HepG2 (cell line): ENCODE results near the gene SAPCD1. TPM values are rescaled to one million over a fixed set of nuclear protein-coding genes. Genes with fewer than 3 reads are reported as not detected.

Source experiments
- AGO2 ChIP-seq: fragments of 200-400 bp; formaldehyde crosslinking; optimal IDR thresholded peaks from 2 replicates; pipeline ENCODE3; 2017; ENCODE audit warnings: mild to moderate bottlenecking, low read depth, low read length, moderate library complexity
- CBX5 ChIP-seq: sonication (generic); formaldehyde crosslinking; IDR thresholded peaks from 2 replicates; pipeline ENCODE4 v1.4.0; 2020; ENCODE audit warnings: missing genetic modification reagents, borderline replicate concordance
- ELF4 ChIP-seq: sonication (generic); formaldehyde crosslinking; IDR thresholded peaks from 2 replicates; pipeline ENCODE4 v1.5.0; 2020; ENCODE audit warnings: missing genetic modification reagents, mild to moderate bottlenecking, moderate library complexity, borderline replicate concordance
- GATAD2A ChIP-seq: IDR thresholded peaks from 2 replicates; pipeline ENCODE4 v1.6.1; 2016
- NFATC3 ChIP-seq: sonication (generic); formaldehyde crosslinking; IDR thresholded peaks from 2 replicates; pipeline ENCODE4 v1.5.1; 2020; ENCODE audit warnings: mild to moderate bottlenecking, missing genetic modification reagents
- NFE2L2 ChIP-seq: fragments of 150-350 bp; IDR thresholded peaks from 2 replicates; pipeline ENCODE4 v1.6.1; 2014; ENCODE audit warnings: low read length
- NR2F2 ChIP-seq: IDR thresholded peaks from 2 replicates; pipeline ENCODE4 v1.6.1; 2012; ENCODE audit warnings: low read depth, inconsistent platforms, borderline replicate concordance
- RFXAP ChIP-seq: sonication (generic); formaldehyde crosslinking; IDR thresholded peaks from 2 replicates; pipeline ENCODE4 v1.4.0; 2020; ENCODE audit warnings: missing genetic modification reagents, borderline replicate concordance
- SIN3A ChIP-seq: IDR thresholded peaks from 2 replicates; pipeline ENCODE4 v1.6.1; 2011; ENCODE audit warnings: low read depth, mild to moderate bottlenecking, control low read depth, low read length, borderline replicate concordance
- TBL1XR1 ChIP-seq: fragments of 150-350 bp; IDR thresholded peaks from 2 replicates; pipeline ENCODE4 v1.6.1; 2014; ENCODE audit warnings: borderline replicate concordance, low read length; ENCODE audit not compliant: partially characterized antibody
- TCF7 ChIP-seq: sonication (generic); IDR thresholded peaks from 2 replicates; pipeline ENCODE4 v1.6.1; 2016; ENCODE audit warnings: antibody characterized with exemption, low read depth
- ZNF232 ChIP-seq: sonication (generic); formaldehyde crosslinking; IDR thresholded peaks from 2 replicates; pipeline ENCODE4 v1.4.0; 2020; ENCODE audit warnings: missing genetic modification reagents, borderline replicate concordance
- ZNF558 ChIP-seq: sonication (generic); formaldehyde crosslinking; IDR thresholded peaks from 2 replicates; pipeline ENCODE4 v1.9.0; 2022; ENCODE audit warnings: mild to moderate bottlenecking, missing genetic modification reagents, borderline replicate concordance
- ZNF816 ChIP-seq: sonication (generic); formaldehyde crosslinking; IDR thresholded peaks from 2 replicates; pipeline ENCODE4 v1.8.0; 2022; ENCODE audit warnings: missing genetic modification reagents, mild to moderate bottlenecking, borderline replicate concordance
- polyA plus RNA-seq, 8 experiments: library from polyadenylated mRNA; depleted of rRNA in 3 of 8; stranded (reverse) in 7 of 8; unstranded in 1 of 8; fragments of >200 nt; fragmentation: Illumina TruSeq in 4 of 8; extraction: Trizol in 4 of 8; gene quantifications; 2 replicates each; pipeline versions ENCODE4 v1.2.1 to v1.2.3, GENCODE V29; 2011 to 2016; ENCODE audit warnings: low read depth in 4 of 8, missing spikeins in 1 of 8, mixed read lengths in 1 of 8; ENCODE audit not compliant: insufficient read depth in 1 of 8
- total RNA-seq, 5 experiments: library from RNA; depleted of rRNA; stranded (reverse); fragments of >200 nt; fragmentation: Illumina TruSeq; extraction: Trizol; gene quantifications; 2 replicates each; pipeline ENCODE4 v1.2.3, GENCODE V29; 2016; ENCODE audit warnings: low read depth in 1 of 5
- TF ChIP-seq, protein P1 (sequence below): sonication (generic); formaldehyde crosslinking; IDR thresholded peaks from 2 replicates; pipeline ENCODE4 v1.4.0; 2020; ENCODE audit warnings: missing genetic modification reagents
- TF ChIP-seq, protein P2 (sequence below): IDR thresholded peaks from 2 replicates; pipeline ENCODE4 v1.6.1; 2012; ENCODE audit warnings: low read depth, low read length, improper control_type of control experiment
- TF ChIP-seq, protein P3 (sequence below): sonication (generic); formaldehyde crosslinking; IDR thresholded peaks from 2 replicates; pipeline ENCODE4 v1.5.1; 2020; ENCODE audit warnings: mild to moderate bottlenecking, missing genetic modification reagents, borderline replicate concordance
- TF ChIP-seq, protein P4 (sequence below): sonication (generic); formaldehyde crosslinking; IDR thresholded peaks from 2 replicates; pipeline ENCODE4 v1.4.0; 2020; ENCODE audit warnings: mild to moderate bottlenecking, missing genetic modification reagents
- TF ChIP-seq, protein P5 (sequence below): sonication (generic); formaldehyde crosslinking; IDR thresholded peaks from 2 replicates; pipeline ENCODE4 v1.8.0; 2022; ENCODE audit warnings: mild to moderate bottlenecking, missing genetic modification reagents, moderate library complexity

Gene SAPCD1
- total and polyA plus RNA-seq, 2 of the 13 experiments (the other 11 are each of a cell fraction or from before 2014, with no cell fraction given), result 2.5 to 3.9 TPM

DNA sequence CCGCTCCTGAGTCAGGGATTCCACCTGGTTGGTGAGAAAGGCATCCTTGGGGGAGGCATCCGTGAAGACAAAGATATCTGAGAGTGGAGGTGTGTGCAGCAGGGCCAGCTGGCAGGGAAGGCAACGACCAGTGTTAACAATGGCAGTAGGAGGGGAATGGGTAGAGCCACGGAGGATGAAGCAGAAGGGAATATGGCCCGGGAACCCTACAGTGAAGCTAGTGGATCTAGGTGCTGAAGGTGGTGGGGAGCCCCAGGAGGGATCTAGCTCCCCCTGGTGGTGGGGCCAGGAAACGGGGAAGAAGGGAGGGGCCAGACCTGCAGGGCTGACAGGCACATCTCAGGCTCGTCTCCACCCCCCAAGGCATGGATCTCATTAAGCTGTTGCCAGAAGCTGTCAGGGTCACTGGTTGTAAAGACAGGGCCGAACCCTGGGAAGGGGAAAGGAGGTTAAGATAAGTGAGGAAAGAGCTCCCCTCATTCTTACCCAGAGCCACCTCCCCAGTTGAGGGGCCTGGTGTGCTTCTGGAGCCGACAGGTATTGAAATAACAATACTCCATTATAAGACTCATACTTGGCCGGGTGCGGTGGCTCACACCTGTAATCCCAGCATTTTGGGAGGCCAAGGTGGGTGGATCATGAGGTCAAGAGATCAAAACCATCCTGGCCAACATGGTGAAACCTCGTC is 7.4 kb downstream of the SAPCD1 start (continued):
- TF ChIP-seq, protein P1, sequence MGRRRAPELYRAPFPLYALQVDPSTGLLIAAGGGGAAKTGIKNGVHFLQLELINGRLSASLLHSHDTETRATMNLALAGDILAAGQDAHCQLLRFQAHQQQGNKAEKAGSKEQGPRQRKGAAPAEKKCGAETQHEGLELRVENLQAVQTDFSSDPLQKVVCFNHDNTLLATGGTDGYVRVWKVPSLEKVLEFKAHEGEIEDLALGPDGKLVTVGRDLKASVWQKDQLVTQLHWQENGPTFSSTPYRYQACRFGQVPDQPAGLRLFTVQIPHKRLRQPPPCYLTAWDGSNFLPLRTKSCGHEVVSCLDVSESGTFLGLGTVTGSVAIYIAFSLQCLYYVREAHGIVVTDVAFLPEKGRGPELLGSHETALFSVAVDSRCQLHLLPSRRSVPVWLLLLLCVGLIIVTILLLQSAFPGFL (CRISPR knock-in tag), result no peak
- TF ChIP-seq TCF7, result no peak
- no peak for TF ChIP-seq AGO2
- no peak for TF ChIP-seq ZNF558 (CRISPR knock-in tag)
- TF ChIP-seq TBL1XR1, result no peak
- peak; percentile 54 for TF ChIP-seq GATAD2A (CRISPR knock-in tag)
- TF ChIP-seq, protein P2, sequence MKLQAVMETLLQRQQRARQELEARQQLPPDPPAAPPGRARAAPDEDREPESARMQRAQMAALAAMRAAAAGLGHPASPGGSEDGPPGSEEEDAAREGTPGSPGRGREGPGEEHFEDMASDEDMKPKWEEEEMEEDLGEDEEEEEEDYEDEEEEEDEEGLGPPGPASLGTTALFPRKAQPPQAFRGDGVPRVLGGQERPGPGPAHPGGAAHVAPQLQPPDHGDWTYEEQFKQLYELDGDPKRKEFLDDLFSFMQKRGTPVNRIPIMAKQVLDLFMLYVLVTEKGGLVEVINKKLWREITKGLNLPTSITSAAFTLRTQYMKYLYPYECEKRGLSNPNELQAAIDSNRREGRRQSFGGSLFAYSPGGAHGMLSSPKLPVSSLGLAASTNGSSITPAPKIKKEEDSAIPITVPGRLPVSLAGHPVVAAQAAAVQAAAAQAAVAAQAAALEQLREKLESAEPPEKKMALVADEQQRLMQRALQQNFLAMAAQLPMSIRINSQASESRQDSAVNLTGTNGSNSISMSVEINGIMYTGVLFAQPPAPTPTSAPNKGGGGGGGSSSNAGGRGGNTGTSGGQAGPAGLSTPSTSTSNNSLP, result no peak
- TF ChIP-seq SIN3A, result no peak
- TF ChIP-seq, protein P3, sequence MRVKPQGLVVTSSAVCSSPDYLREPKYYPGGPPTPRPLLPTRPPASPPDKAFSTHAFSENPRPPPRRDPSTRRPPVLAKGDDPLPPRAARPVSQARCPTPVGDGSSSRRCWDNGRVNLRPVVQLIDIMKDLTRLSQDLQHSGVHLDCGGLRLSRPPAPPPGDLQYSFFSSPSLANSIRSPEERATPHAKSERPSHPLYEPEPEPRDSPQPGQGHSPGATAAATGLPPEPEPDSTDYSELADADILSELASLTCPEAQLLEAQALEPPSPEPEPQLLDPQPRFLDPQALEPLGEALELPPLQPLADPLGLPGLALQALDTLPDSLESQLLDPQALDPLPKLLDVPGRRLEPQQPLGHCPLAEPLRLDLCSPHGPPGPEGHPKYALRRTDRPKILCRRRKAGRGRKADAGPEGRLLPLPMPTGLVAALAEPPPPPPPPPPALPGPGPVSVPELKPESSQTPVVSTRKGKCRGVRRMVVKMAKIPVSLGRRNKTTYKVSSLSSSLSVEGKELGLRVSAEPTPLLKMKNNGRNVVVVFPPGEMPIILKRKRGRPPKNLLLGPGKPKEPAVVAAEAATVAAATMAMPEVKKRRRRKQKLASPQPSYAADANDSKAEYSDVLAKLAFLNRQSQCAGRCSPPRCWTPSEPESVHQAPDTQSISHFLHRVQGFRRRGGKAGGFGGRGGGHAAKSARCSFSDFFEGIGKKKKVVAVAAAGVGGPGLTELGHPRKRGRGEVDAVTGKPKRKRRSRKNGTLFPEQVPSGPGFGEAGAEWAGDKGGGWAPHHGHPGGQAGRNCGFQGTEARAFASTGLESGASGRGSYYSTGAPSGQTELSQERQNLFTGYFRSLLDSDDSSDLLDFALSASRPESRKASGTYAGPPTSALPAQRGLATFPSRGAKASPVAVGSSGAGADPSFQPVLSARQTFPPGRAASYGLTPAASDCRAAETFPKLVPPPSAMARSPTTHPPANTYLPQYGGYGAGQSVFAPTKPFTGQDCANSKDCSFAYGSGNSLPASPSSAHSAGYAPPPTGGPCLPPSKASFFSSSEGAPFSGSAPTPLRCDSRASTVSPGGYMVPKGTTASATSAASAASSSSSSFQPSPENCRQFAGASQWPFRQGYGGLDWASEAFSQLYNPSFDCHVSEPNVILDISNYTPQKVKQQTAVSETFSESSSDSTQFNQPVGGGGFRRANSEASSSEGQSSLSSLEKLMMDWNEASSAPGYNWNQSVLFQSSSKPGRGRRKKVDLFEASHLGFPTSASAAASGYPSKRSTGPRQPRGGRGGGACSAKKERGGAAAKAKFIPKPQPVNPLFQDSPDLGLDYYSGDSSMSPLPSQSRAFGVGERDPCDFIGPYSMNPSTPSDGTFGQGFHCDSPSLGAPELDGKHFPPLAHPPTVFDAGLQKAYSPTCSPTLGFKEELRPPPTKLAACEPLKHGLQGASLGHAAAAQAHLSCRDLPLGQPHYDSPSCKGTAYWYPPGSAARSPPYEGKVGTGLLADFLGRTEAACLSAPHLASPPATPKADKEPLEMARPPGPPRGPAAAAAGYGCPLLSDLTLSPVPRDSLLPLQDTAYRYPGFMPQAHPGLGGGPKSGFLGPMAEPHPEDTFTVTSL (CRISPR knock-in tag), result no peak
- TF ChIP-seq, protein P4, sequence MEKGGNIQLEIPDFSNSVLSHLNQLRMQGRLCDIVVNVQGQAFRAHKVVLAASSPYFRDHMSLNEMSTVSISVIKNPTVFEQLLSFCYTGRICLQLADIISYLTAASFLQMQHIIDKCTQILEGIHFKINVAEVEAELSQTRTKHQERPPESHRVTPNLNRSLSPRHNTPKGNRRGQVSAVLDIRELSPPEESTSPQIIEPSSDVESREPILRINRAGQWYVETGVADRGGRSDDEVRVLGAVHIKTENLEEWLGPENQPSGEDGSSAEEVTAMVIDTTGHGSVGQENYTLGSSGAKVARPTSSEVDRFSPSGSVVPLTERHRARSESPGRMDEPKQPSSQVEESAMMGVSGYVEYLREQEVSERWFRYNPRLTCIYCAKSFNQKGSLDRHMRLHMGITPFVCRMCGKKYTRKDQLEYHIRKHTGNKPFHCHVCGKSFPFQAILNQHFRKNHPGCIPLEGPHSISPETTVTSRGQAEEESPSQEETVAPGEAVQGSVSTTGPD (CRISPR knock-in tag), result no peak
- no peak for TF ChIP-seq ELF4 (CRISPR knock-in tag)
- no peak for TF ChIP-seq RFXAP (CRISPR knock-in tag)
- no peak for TF ChIP-seq NFE2L2
- no peak for TF ChIP-seq NR2F2
- TF ChIP-seq NFATC3 (CRISPR knock-in tag), result no peak
- TF ChIP-seq CBX5, result peak; percentile 54; the same call in 1 of the 2 replicates
- TF ChIP-seq, protein P5, sequence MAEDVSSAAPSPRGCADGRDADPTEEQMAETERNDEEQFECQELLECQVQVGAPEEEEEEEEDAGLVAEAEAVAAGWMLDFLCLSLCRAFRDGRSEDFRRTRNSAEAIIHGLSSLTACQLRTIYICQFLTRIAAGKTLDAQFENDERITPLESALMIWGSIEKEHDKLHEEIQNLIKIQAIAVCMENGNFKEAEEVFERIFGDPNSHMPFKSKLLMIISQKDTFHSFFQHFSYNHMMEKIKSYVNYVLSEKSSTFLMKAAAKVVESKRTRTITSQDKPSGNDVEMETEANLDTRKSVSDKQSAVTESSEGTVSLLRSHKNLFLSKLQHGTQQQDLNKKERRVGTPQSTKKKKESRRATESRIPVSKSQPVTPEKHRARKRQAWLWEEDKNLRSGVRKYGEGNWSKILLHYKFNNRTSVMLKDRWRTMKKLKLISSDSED (CRISPR knock-in tag), result no peak
- TF ChIP-seq ZNF232 (CRISPR knock-in tag), result no peak
- no peak for TF ChIP-seq ZNF816 (CRISPR knock-in tag)
